Effector memory CD4-positive, alpha-beta T cell (primary cell): ENCODE results near the gene RICTOR.
"Not testable (repeated sequence)": the region's sequence is repeated elsewhere in the genome, so short reads cannot be mapped to it uniquely, and the experiment has no call there.

Experiments used
- DNase-seq, 3 donors: peaks; one replicate each; pipeline ENCODE4 v3.0.0-alpha.2; 2020
- H3K27ac ChIP-seq: 2 replicates; pipeline ENCODE4 v1.7.0; 2013; ENCODE audit warnings: mild to moderate bottlenecking, low read length, moderate library complexity; ENCODE audit not compliant: insufficient read depth, poor library complexity, severe bottlenecking
- H3K27me3 ChIP-seq: replicated peaks from 2 replicates; pipeline ENCODE4 v1.7.0; 2013; ENCODE audit warnings: mild to moderate bottlenecking, low read length; ENCODE audit not compliant: insufficient read depth, control insufficient read depth, poor library complexity, severe bottlenecking
- H3K36me3 ChIP-seq: 2 replicates; pipeline ENCODE4 v1.7.0; 2013; ENCODE audit warnings: mild to moderate bottlenecking, low read length, moderate library complexity; ENCODE audit not compliant: control insufficient read depth, insufficient read depth
- H3K4me1 ChIP-seq: 2 replicates; pipeline ENCODE4 v1.7.0; 2013; ENCODE audit warnings: low read length, mild to moderate bottlenecking; ENCODE audit not compliant: control insufficient read depth, insufficient read depth, poor library complexity, severe bottlenecking
- H3K4me3 ChIP-seq: 2 replicates; pipeline ENCODE4 v1.7.0; 2013; ENCODE audit warnings: low read length, low read depth, mild to moderate bottlenecking; ENCODE audit not compliant: insufficient read depth, poor library complexity, severe bottlenecking
- H3K9me3 ChIP-seq: 2 replicates; pipeline ENCODE4 v1.7.0; 2013; ENCODE audit warnings: mild to moderate bottlenecking, low read length, moderate library complexity; ENCODE audit not compliant: control insufficient read depth

The RICTOR gene

DNA sequence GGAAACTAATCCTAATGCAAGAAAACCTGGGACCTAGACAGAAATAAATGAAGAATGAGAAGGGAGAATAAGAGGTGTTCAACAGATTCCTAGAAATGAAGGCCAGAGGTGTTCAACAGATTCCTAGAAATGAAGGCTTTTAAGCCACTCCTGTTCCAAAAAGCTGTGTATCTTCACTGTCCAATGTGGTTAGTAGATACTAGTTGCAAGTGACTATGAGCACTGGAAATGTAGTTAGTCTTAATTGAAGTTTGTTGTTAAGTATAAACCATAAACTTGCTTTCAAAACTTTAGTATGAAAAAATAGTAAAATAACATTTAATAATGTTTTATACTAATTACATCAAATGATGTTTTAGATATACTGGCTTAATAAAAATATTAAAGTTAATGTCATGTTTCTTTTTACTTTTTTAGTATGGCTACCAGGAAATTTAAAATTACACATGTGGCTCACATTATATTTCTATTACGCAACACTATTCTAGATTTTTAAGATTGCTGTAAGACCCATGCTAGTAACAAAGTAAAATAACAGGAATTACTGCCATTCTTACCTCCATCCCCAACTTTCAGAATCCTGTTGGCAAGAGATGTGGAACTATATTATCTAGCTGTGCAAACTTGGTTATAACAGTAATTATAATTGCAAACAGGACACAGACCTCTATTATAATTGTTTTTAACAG, 57.5 kb downstream of the RICTOR start:
- Histone ChIP-seq H3K4me1 (no peaks in the 10 kb centered on the region), H3K4me3 (no peak overlapping the region), H3K9me3 (no peaks in the 10 kb centered on the region), H3K36me3 (peaks cover 34% of the 10 kb centered on the region), H3K27ac (no peak overlapping the region), H3K27me3 (no peaks in the 10 kb centered on the region)
- DNase-seq: no peak

DNA sequence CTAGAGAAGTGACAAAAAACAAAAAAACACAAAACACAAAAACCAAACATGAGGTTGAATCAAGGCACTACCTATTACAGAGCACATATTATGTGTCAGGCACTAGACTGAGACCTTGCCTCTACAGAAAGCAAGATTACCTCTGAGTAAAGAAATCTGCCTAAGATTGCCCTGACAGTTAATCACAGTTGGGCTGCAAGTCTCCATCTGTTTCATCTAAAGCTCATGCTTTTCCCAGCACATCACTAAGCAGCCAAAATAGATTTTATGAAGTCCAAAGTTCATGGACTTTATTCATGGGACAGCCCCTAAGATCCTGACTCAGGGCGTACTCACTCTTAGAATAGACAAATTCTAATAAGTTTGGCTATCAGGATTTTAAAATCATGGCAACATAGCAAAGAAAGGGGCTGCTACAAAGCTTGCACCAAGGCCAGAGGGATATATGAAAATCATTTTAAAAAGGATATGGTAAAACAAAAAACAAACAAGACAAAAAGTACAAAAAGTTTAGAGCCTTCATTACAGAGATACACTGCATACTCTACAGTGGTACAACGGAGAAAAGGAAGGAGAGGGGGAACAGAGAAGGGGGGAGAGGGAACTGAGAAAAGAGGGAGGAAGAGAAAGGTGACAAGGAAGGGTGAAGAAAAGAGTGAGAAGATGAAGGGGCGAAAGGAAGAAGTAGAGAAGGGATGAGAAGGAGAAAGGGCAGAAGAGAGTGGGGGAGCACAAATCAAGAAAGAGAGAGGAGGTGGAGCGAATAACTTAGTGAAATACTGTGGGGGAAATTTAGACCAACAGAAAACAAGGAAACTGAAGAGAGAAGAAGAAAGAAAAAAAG, 58.2 kb downstream of the RICTOR start:
- Histone ChIP-seq H3K4me3 (no peak overlapping the region), H3K4me1 (no peaks in the 10 kb centered on the region), H3K27ac (no peak overlapping the region), H3K27me3 (no peaks in the 10 kb centered on the region), H3K36me3 (peaks cover 39% of the 10 kb centered on the region), H3K9me3 (no peaks in the 10 kb centered on the region)
- DNase-seq: no peak

- no peaks in the 10 kb centered on the region for H3K4me1 ChIP-seq
- peaks cover 27% of the 10 kb centered on the region for H3K36me3 ChIP-seq
- no peak for DNase-seq
- no peak overlapping the region for H3K27ac ChIP-seq
- H3K27me3 ChIP-seq: no peaks in the 10 kb centered on the region
- H3K4me3 ChIP-seq: no peak overlapping the region
- no peaks in the 10 kb centered on the region for H3K9me3 ChIP-seq
Observed at GRCh38 chr5:39014561-39014960, 59.6 kb downstream of the RICTOR start.

DNA sequence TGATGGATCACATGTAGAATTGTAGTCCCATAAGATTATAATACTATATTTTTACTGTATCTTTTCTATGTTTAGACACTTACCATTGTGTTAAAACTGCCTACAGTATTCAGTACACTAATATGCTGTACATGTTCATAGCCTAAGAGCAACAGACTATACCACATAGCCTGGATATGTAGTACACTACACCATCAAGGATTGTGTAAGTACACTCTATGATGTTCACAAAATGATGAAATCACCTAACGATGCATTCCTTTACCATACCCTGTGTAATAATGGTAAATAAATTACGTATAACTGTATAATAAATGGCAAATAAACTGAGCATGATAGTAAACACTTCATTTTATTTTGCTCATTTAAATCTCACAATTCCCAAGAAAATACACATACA, 60.3 kb downstream of the RICTOR start:
- Histone ChIP-seq H3K27ac (no peak overlapping the region), H3K4me1 (no peaks in the 10 kb centered on the region), H3K4me3 (no peak overlapping the region), H3K36me3 (peaks cover 24% of the 10 kb centered on the region), H3K9me3 (no peaks in the 10 kb centered on the region), H3K27me3 (no peaks in the 10 kb centered on the region)
- DNase-seq: no peak

- H3K4me1 ChIP-seq, DNase-seq: not testable (repeated sequence)
Observed at GRCh38 chr5:39010958-39011357, 63.2 kb downstream of the RICTOR start.

GRCh38 chr5:39009981-39010380, 64.2 kb downstream of the RICTOR start:
- no peak overlapping the region for H3K4me3 ChIP-seq

More at GRCh38 chr5:39010958-39011357, 63.2 kb downstream of the RICTOR start:
- H3K9me3 ChIP-seq, H3K4me3 ChIP-seq, H3K27me3 ChIP-seq, H3K27ac ChIP-seq: not testable (repeated sequence)
- H3K36me3 ChIP-seq: peaks cover 19% of the 10 kb centered on the region

DNA sequence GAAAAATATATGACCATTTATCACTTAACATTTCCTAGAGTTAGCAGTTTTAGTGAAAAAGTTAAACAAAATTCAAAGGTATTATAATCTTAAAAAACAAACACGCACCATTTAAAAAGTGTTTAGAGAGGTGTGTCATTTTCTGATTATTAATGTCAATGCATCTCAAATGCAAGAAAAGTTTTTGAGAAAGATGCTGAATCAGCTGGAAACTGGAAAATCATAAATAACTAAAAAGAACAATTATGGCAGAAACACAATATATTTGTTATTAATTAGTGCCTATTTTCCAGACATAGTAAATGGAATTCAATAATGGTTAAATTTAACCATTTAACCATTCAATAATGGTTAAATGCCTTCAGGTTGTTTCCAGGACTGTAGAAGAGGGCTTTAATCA, 64.9 kb downstream of the RICTOR start:
- DNase-seq: no peak
- Histone ChIP-seq H3K9me3 (no peaks in the 10 kb centered on the region), H3K4me1 (no peaks in the 10 kb centered on the region), H3K36me3 (peaks cover 19% of the 10 kb centered on the region), H3K4me3 (no peak overlapping the region), H3K27ac (no peak overlapping the region), H3K27me3 (no peaks in the 10 kb centered on the region)

More at GRCh38 chr5:39009981-39010380, 64.2 kb downstream of the RICTOR start:
- peaks cover 19% of the 10 kb centered on the region for H3K36me3 ChIP-seq
- H3K4me1 ChIP-seq: no peaks in the 10 kb centered on the region
- no peak overlapping the region for H3K27ac ChIP-seq
- H3K27me3 ChIP-seq: no peaks in the 10 kb centered on the region
- H3K9me3 ChIP-seq: no peaks in the 10 kb centered on the region
- DNase-seq: no peak

- Histone ChIP-seq H3K27ac (no peak overlapping the region), H3K9me3 (no peaks in the 10 kb centered on the region), H3K36me3 (peaks cover 7% of the 10 kb centered on the region), H3K4me1 (no peaks in the 10 kb centered on the region), H3K4me3 (no peak overlapping the region), H3K27me3 (no peaks in the 10 kb centered on the region)
- DNase-seq: no peak
Observed at GRCh38 chr5:39006650-39007049, 67.5 kb downstream of the RICTOR start.

DNA sequence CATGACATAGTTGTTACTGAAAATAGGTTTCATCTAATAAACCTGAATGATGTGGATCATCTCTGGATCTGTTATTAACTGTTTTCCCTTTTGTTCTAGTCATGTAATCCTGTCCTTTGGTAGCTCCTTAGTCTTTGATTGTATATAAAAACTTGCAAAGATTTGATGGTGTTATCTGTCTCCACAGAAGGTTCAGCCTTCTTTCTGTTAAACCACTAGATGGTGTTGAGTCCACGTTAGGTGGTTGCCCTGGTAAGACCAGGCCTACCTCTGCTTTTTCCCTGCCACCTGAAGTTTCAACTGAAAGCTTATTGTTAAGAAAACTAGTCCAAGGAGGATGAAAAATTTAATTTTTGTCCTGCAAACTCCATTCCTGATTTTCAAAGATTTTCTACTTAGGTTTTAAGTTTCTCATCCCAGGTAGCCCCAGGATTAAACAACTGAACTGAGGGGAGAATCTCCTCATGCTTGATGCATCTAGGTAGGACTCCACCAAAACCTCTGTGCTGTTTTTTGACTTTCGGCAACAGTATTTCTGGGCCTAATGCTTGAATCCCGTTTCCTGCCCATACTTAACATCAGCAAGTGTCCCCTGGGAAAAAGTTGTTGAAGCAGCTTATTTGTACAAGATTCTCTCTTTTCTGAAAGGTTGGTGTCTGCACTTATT, 68.5 kb downstream of the RICTOR start:
- H3K27ac ChIP-seq: peak overlapping the region; percentile 2
- no peak overlapping the region for H3K4me3 ChIP-seq
- no peak for DNase-seq
- H3K9me3 ChIP-seq: no peaks in the 10 kb centered on the region
- H3K27me3 ChIP-seq: no peaks in the 10 kb centered on the region
- H3K4me1 ChIP-seq: no peaks in the 10 kb centered on the region
- H3K36me3 ChIP-seq: no peaks in the 10 kb centered on the region

- Histone ChIP-seq H3K4me1 (no peaks in the 10 kb centered on the region), H3K36me3 (no peaks in the 10 kb centered on the region), H3K27me3 (no peaks in the 10 kb centered on the region), H3K4me3 (no peak overlapping the region), H3K27ac (no peak overlapping the region), H3K9me3 (no peaks in the 10 kb centered on the region)
- DNase-seq: no peak
Observed at GRCh38 chr5:39001683-39002082, 72.5 kb downstream of the RICTOR start.
